K562 (cell line): ENCODE results near the gene BMS1. TPM values are rescaled to one million over a fixed set of nuclear protein-coding genes. Genes with fewer than 3 reads are reported as not detected.
A peak's percentile ranks its signal among the peaks of the same experiment; 100 is the strongest.

Experiments
- ASH1L ChIP-seq: fragments of 450-650 bp; IDR thresholded peaks from 2 replicates; pipeline ENCODE4 v1.6.1; 2018; ENCODE audit warnings: borderline replicate concordance, mild to moderate bottlenecking, low read depth; ENCODE audit not compliant: partially characterized antibody
- CBFA2T2 ChIP-seq: fragments of 450-650 bp; conservative IDR thresholded peaks from 2 replicates; pipeline ENCODE4 v1.6.1; 2017; ENCODE audit warnings: mild to moderate bottlenecking
- DPF2 ChIP-seq: fragments of 450-650 bp; IDR thresholded peaks from 2 replicates; pipeline ENCODE4 v1.6.1; 2016
- ELF1 ChIP-seq: fragments of 200-800 bp; sonication (Bioruptor generic); IDR thresholded peaks from 2 replicates; pipeline ENCODE4 v1.6.1; 2016; ENCODE audit warnings: missing genetic modification characterization, missing compliant biosample characterization
- EP300 ChIP-seq: IDR thresholded peaks from 2 replicates; pipeline ENCODE4 v1.6.1; 2012; ENCODE audit warnings: low read length, improper control_type of control experiment
- EWSR1 ChIP-seq: fragments of 450-650 bp; IDR thresholded peaks from 2 replicates; pipeline ENCODE4 v1.6.1; 2018; ENCODE audit warnings: borderline replicate concordance, mild to moderate bottlenecking, low read depth, moderate library complexity; ENCODE audit not compliant: partially characterized antibody
- GABPA ChIP-seq: fragments of 200-800 bp; sonication (Bioruptor generic); conservative IDR thresholded peaks from 2 replicates; pipeline ENCODE4 v1.6.1; 2016; ENCODE audit warnings: low read depth, missing genetic modification characterization, missing compliant biosample characterization
- HLTF ChIP-seq: fragments of 450-650 bp; IDR thresholded peaks from 2 replicates; pipeline ENCODE4 v1.6.1; 2016
- MAZ ChIP-seq, 2 experiments: fragments of 450-650 bp in 1 of 2; sonication (generic) in 1 of 2; formaldehyde crosslinking; IDR thresholded peaks in 1 of 2; conservative IDR thresholded peaks in 1 of 2; 2 replicates each; pipeline versions ENCODE4 v1.4.0 to v1.5.0; 2020; ENCODE audit warnings: mild to moderate bottlenecking in 1 of 2, missing genetic modification reagents in 1 of 2
- NFIC ChIP-seq: fragments of 450-650 bp; IDR thresholded peaks from 2 replicates; pipeline ENCODE4 v1.6.1; 2017; ENCODE audit warnings: mild to moderate bottlenecking, inconsistent platforms
- POLR2H ChIP-seq: IDR thresholded peaks from 2 replicates; pipeline ENCODE4 v1.6.1; 2016; ENCODE audit warnings: missing genetic modification characterization, low read depth, mild to moderate bottlenecking, control low read depth, missing compliant biosample characterization, moderate library complexity
- RAD21 ChIP-seq, 2 experiments: fragments of 250-450 bp in 1 of 2; fragments of 450-650 bp in 1 of 2; sonication (Bioruptor Pico) in 1 of 2; formaldehyde crosslinking in 1 of 2; IDR thresholded peaks in 1 of 2; conservative IDR thresholded peaks in 1 of 2; 2 replicates each; pipeline versions ENCODE4 v1.4.0 to v1.8.0; 2020 to 2022; ENCODE audit warnings: mild to moderate bottlenecking in 2 of 2, moderate library complexity in 1 of 2
- RBBP5 ChIP-seq: fragments of 200-600 bp; sonication (generic); IDR thresholded peaks from 2 replicates; pipeline ENCODE4 v1.6.1; 2012; ENCODE audit warnings: borderline replicate concordance, mild to moderate bottlenecking, low read length, control low read depth, inconsistent platforms; ENCODE audit not compliant: insufficient read depth, poor library complexity, severe bottlenecking
- SAP30 ChIP-seq: fragments of 200-600 bp; sonication (generic); IDR thresholded peaks from 2 replicates; pipeline ENCODE4 v1.6.1; 2012; ENCODE audit warnings: borderline replicate concordance, low read depth, mild to moderate bottlenecking, moderate library complexity, low read length, control low read depth, inconsistent platforms; ENCODE audit not compliant: insufficient read depth, poor library complexity, severe bottlenecking
- SIN3B ChIP-seq: fragments of 450-650 bp; IDR thresholded peaks from 2 replicates; pipeline ENCODE4 v1.6.1; 2017; ENCODE audit warnings: low read depth, mild to moderate bottlenecking, moderate library complexity
- SIRT6 ChIP-seq: IDR thresholded peaks from one replicate; pipeline ENCODE4 v1.6.1; 2012; ENCODE audit warnings: low read depth, mild to moderate bottlenecking, control low read depth, inconsistent platforms, low read length, moderate library complexity
- SMAD2 ChIP-seq: fragments of 150-350 bp; IDR thresholded peaks from 2 replicates; pipeline ENCODE4 v1.6.1; 2014; ENCODE audit warnings: low read depth, mild to moderate bottlenecking, low read length
- SRF ChIP-seq, 2 experiments: fragments of 250-450, 450-650 bp in 1 of 2; sonication (Bioruptor Pico) in 1 of 2; sonication (generic) in 1 of 2; formaldehyde crosslinking; IDR thresholded peaks; 2 replicates each; pipeline versions ENCODE4 v1.5.0 to v1.5.1; 2020 to 2022; ENCODE audit warnings: mild to moderate bottlenecking in 1 of 2, missing genetic modification reagents in 1 of 2
- TAF15 ChIP-seq: fragments of 200-400 bp; formaldehyde crosslinking; IDR thresholded peaks from 2 replicates; pipeline ENCODE4 v1.6.1; 2017; ENCODE audit warnings: mild to moderate bottlenecking, low read depth, low read length, moderate library complexity
- ZNF12 ChIP-seq: sonication (generic); formaldehyde crosslinking; IDR thresholded peaks from 2 replicates; pipeline ENCODE4 v1.4.0; 2020; ENCODE audit warnings: mild to moderate bottlenecking, missing genetic modification reagents
- ZNF23 ChIP-seq: fragments of 250-450 bp; sonication (Bioruptor Pico); IDR thresholded peaks from 2 replicates; pipeline ENCODE4 v1.4.0; 2020; ENCODE audit warnings: mild to moderate bottlenecking
- ZNF384 ChIP-seq: IDR thresholded peaks from 2 replicates; pipeline ENCODE4 v1.6.1; 2012; ENCODE audit warnings: low read depth, low read length, improper control_type of control experiment
- ZNF445 ChIP-seq: fragments of 250-450 bp; sonication (Bioruptor Pico); IDR thresholded peaks from 2 replicates; pipeline ENCODE4 v1.4.0; 2020; ENCODE audit warnings: low read depth, mild to moderate bottlenecking, moderate library complexity
- ZNF717 ChIP-seq: fragments of 250-450 bp; sonication (Bioruptor Pico); IDR thresholded peaks from 2 replicates; pipeline ENCODE4 v1.5.0; 2021
- polyA plus RNA-seq, 8 experiments: library from polyadenylated mRNA; depleted of rRNA in 4 of 8; stranded (reverse) in 5 of 8; unstranded in 3 of 8; fragments of >200 nt; fragmentation: Nextera tagmentation in 2 of 8; fragmentation: Illumina TruSeq in 1 of 8; extraction: Ambion mirVana in 2 of 8; extraction: Trizol in 1 of 8; gene quantifications; 2 replicates each; pipeline versions ENCODE4 v1.2.1 to v1.2.3, GENCODE V29; 2011 to 2014; ENCODE audit warnings: inconsistent platforms in 1 of 8, missing spikeins in 1 of 8
- total RNA-seq, 7 experiments: library from RNA; depleted of rRNA in 6 of 7; stranded (reverse); fragments of >200 nt in 6 of 7; fragmentation: Illumina TruSeq in 2 of 7; extraction: Trizol in 2 of 7; gene quantifications; 2 replicates each; pipeline versions ENCODE4 v1.2.1 to v1.2.3, GENCODE V29; 2011 to 2021; ENCODE audit warnings: low replicate concordance in 1 of 7
- TF ChIP-seq, protein P1 (sequence below), 3 experiments: IDR thresholded peaks in 2 of 3; conservative IDR thresholded peaks in 1 of 3; 2 replicates each; pipeline ENCODE4 v1.5.1; 2011 to 2012; ENCODE audit warnings: low read length in 3 of 3, mild to moderate bottlenecking in 3 of 3, control low read depth in 2 of 3, improper control_type of control experiment in 1 of 3, inconsistent platforms in 1 of 3, low read depth in 1 of 3, mixed read lengths in 1 of 3, moderate library complexity in 1 of 3; ENCODE audit not compliant: insufficient read depth in 2 of 3
- TF ChIP-seq, protein P2 (sequence below): sonication (generic); IDR thresholded peaks from 2 replicates; pipeline ENCODE4 v1.6.1; 2016

The BMS1 gene
- total and polyA plus RNA-seq, 9 of the 15 experiments (the other 6 are each of a cell fraction or from before 2014, with no cell fraction given): 11.1 to 46.9 (median 32.7) TPM

DNA sequence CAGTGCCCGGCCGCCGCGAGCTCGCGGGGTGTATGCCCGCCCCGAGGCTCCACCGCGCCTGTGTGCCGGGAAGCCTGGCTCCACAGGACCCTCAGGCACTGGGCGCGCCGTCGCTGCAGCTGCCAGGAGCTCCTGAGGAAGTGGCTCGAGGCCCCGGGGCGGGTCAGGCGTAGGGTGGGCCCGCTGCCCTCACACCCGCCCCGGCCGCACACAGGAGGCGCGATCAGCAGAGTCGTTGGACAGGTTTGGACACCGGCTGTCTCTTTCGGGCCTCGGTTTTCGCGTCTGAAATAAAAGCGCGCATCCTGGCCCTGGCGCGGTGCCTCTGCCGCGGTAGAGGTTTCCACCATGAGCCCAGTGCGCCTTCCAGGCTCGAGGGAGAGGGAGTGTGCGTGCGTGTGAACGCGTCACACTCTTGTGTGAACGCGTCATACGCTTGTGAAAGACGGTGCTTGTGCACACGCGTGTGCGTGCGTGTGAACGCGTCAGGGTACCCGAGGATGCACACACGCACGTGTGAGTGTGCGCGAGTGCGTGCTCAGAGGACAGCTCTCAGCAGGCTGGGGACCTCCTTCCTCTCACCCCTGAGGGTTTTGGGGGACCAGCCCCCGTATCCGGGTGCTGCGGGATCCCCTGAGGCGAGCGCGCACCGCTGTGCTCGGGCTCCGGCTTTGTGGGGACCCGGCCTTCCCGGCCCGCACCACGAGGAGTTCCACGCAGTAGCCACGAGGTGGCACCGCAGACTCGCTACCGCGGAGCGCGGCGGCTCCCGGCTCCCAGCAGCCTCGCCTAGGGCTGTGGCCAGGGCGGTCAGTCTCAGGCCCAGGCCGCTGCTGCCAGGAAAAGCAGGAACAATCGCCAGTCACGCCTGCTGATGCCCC lies 83.8 kb downstream of the BMS1 start (continued):
- TF ChIP-seq RBBP5: no peak
- no peak for TF ChIP-seq SIRT6
- no peak for TF ChIP-seq CBFA2T2
- TF ChIP-seq POLR2H (tag): no peak
- no peak for TF ChIP-seq GABPA (tag)
- no peak for TF ChIP-seq HLTF
- TF ChIP-seq TAF15: no peak
- no peak for TF ChIP-seq ASH1L
- no peak for TF ChIP-seq ZNF23 (CRISPR knock-in tag)
- TF ChIP-seq ZNF384: no peak
- TF ChIP-seq SIN3B: no peak
- no peak for TF ChIP-seq DPF2
- TF ChIP-seq, protein P1, sequence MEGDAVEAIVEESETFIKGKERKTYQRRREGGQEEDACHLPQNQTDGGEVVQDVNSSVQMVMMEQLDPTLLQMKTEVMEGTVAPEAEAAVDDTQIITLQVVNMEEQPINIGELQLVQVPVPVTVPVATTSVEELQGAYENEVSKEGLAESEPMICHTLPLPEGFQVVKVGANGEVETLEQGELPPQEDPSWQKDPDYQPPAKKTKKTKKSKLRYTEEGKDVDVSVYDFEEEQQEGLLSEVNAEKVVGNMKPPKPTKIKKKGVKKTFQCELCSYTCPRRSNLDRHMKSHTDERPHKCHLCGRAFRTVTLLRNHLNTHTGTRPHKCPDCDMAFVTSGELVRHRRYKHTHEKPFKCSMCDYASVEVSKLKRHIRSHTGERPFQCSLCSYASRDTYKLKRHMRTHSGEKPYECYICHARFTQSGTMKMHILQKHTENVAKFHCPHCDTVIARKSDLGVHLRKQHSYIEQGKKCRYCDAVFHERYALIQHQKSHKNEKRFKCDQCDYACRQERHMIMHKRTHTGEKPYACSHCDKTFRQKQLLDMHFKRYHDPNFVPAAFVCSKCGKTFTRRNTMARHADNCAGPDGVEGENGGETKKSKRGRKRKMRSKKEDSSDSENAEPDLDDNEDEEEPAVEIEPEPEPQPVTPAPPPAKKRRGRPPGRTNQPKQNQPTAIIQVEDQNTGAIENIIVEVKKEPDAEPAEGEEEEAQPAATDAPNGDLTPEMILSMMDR (IDR thresholded peaks at IDR 0.05 in 2 of 3, conservative IDR thresholded peaks at IDR 0.05 in 1 of 3; ENCODE audit: insufficient read depth in 2 of 3, low read depth in 1 of 3, low read length in 3 of 3): peak; percentile 61 to 88 (median 77)
- TF ChIP-seq ELF1 (tag): no peak
- no peak for TF ChIP-seq ZNF445 (CRISPR knock-in tag)
- no peak for TF ChIP-seq EP300
- TF ChIP-seq ZNF717: no peak
- TF ChIP-seq MAZ (CRISPR knock-in tag; conservative IDR thresholded peaks at IDR 0.05 in 1 of 2, IDR thresholded peaks at IDR 0.05 in 1 of 2): peak in 1 of 2 experiments; percentile 58; a peak in 2 of 4 replicates
- no peak for TF ChIP-seq EWSR1
- peak in 1 of 2 experiments; percentile 70; a peak in 1 of 4 replicates for TF ChIP-seq SRF (CRISPR knock-in tag; IDR thresholded peaks at IDR 0.05)
- TF ChIP-seq RAD21 (CRISPR knock-in tag; conservative IDR thresholded peaks at IDR 0.05 in 1 of 2, IDR thresholded peaks at IDR 0.05 in 1 of 2): peak; percentile 87 to 95
- no peak for TF ChIP-seq NFIC
- TF ChIP-seq SMAD2: no peak
- TF ChIP-seq, protein P2, sequence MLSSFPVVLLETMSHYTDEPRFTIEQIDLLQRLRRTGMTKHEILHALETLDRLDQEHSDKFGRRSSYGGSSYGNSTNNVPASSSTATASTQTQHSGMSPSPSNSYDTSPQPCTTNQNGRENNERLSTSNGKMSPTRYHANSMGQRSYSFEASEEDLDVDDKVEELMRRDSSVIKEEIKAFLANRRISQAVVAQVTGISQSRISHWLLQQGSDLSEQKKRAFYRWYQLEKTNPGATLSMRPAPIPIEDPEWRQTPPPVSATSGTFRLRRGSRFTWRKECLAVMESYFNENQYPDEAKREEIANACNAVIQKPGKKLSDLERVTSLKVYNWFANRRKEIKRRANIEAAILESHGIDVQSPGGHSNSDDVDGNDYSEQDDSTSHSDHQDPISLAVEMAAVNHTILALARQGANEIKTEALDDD: no peak
- peak; percentile 93 for TF ChIP-seq ZNF12 (CRISPR knock-in tag)
- TF ChIP-seq SAP30: no peak
